ENCODE measurements around the gene MYO1G. TPM values are rescaled to one million over a fixed set of nuclear protein-coding genes. Genes with fewer than 3 reads are reported as not detected.
A peak's percentile ranks its signal among the peaks of the same experiment; 100 is the strongest.

Gene MYO1G
- total RNA-seq, 1 donor from 2014 or later, result 8.7 TPM

DNA sequence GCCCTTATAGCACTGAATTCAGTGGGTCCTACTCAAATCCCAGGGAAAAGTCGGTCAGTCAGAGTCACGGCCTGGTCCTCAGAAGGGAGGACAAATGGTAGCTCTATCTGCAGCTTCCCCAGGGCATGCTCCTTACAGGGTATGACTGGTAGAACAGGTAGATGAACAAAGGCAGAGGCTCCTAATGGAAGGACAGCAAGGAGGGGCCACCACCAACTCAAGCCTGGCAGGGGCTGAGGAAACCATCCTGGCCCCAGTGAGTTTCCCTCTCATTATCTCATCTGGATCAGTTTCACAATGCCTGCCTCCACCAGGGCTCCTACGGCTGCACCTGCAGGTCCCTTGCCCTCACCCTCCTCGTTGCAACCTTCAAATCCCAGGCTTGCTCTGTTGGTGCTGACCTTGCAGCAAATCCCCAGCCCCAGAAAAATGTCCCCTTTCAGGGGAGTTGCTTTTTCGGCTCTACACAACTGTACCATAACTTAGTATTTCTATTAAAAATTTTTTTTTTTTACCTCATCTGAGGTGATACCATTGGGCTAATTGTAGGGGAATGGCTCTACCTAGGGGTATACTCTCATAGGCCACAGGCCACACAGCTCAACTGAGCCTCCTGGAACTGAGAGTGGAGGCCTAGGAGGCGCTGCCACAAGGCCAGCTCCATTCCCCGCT is 2.4 kb upstream of the MYO1G start:
- DNase-seq (ENCODE audit: low spot score), result no peak

DNA sequence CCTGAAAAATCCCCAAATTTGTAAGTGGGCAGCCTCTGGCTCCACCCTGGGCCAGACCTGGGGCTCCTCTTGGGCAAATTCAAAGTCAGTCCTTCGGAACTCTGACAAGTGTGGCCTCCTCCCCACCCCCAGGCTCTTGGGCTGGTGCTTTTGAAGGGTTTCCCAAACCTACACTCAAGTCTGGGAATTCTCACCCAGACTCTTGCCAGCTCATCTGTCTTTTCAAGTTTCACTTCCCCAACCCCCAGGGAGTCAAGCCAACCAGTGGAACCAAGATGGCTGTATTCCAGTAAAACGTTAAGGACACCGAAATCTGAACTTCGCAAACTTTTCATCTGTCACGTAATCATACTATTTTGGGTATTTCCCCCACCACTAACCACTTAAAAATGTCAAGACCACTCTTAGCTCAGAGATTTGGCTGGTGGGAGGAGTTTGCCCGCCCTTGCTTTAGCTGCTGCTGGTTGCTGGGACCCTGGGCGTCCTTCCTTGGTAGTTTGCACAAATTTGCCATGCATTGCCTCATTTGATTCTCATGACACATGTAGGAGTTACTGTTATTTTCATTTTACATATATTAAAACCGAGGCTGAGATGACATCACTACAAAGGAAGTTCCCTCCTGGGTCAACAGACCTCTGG is 1.7 kb upstream of the MYO1G start:
- DNase-seq (ENCODE audit: low spot score), result peak; percentile 86

DNA sequence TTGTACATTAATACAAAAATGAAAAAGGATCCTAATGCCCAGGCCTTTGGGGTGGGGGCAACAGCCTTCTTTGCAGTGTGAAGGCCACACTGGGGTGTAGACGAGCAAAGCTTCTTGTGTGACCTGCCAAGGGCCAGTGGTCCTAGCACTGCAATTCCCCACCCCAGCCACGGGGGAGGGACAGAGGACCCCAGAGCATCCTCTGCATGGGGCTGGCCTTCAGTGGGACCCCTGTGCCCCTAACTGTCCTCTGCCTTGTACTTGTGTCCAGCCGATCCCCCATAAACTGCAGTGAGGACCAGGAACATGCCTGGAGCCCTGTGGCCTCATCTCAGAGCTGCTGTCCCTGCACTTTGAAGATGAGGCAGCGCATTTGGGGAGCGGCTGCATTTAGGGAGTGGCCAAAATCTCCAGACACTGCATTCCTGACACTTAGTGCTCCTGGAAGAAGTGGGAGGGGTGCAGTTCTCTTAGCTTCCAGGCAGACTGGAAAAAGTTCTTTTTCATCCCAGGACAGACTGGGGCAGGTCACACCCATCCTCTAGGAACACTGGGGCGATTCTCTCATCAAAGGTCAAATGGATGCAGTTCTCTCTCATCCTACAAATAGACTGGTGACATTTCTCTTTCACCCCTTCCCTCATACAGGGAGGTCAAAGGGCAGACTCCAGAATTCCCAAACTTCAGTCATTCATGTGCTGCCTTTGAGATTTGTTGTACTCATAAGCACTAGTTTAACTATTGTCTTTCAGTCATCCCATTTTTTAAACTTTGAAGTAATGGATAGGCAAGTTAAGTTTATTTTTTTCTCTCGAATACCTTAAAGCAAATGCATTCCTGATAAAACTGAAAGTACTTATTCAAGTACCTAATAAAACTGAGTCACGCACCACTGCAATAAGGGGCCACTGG is 922 bp upstream of the MYO1G start:
- DNase-seq (ENCODE audit: low spot score), result no peak

DNA sequence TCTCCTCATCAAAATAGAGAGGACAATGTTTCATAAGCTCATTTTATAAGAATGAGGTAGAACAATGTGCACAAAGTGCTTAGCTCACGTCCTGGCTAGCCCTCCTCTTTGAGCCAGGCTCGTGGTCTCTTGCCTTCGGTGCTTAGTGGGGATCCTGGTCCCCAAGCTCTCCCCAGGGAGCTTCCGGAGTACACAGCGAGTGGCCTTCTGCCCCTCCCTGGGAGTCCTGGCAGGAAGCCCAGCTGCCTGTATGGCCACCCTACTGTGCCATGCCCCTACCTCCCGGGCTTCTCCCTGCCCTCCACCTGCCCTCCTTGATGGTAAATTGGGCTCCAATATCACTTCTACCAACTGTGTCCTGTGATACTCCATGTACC is 868 bp downstream of the MYO1G start:
- no peak for DNase-seq (ENCODE audit: low spot score)

DNA sequence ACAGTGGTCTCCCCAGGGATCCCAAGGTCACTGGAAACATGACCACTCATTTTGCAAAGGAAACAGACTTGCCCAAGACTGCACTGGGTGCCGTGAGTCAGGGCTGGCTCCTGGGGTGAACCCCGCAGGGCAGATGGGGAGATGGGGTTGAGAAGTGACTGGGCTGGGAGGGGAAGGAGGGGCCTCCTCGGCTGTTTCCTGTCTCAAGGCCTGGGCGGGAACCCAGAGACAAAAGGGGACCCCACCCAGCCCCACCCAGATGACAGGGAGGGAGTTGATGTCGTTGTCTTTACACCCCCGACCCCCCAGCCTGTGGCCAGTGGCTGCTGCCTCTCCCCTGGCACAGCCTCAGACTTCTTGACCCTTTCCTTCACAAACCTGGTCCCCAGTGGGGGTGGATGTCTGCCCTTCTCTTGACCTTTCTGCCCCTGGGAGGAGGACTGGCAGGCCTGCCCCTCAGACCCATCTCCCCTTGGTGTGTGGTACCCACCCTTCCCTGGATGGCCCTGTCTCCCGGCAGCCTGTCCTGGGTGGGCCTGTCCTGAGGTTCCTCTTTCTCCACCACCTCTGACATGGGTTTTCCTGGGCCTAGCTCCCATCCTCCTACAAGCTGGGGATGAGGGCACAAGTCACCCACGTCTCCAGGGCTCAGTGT is 1.4 kb downstream of the MYO1G start:
- no peak for DNase-seq (ENCODE audit: low spot score)

DNA sequence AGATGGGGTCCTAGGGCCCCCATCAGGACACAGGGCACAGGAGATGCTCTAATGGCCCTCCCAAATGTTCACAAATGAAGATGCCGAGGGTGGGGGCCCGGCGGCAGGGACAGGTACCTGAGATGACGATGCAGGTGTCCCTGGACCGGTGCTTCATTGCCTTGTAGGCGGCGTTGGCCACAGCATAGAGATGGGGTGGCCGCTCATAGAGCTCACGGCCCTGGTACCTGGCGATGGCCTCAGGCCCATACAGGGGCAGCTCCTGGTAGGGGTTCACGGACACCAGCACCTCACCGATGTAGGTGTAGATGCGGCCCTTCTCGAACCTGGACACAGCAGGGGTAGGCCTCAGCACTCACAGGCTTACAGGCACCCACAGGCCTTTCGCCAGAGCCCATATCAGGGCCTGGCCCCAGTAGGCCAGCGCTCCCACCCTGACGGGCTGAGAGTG is 2.0 kb downstream of the MYO1G start:
- DNase-seq (ENCODE audit: low spot score), result no peak

DNA sequence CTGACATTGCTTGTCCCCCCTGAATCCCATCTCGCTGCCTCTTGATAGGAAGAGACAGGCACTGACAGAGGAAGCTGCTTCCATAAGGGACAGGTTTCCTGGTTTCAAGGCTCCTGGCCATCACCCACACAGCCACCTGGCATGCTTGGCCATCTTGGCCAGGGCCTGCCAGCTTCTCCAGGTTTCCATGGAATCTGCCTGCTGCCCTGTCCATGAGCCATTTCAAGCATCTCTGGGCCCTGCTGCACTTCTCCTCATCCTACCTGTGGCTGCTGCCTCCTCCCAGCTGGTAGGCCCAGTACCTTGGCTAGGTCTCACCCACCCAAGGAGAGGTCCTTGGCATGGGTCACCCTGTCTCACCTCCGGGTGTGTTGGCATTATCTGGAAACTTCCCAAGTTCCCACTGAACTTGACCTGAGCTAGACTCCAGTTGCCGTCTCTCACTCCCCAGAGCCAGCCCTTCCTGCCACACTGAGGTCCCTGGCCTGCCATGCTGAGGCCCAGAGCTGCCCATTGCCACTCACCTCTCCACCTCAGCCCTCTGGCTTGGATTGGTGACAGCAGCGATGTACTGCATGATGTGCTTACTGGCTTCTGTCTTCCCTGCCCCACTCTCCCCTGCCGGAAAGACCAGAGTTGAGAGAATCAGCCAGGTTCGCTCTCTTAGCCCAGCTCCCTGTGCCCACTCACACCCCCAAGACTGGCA is 2.6 kb downstream of the MYO1G start:
- no peak for DNase-seq (ENCODE audit: low spot score)

DNA sequence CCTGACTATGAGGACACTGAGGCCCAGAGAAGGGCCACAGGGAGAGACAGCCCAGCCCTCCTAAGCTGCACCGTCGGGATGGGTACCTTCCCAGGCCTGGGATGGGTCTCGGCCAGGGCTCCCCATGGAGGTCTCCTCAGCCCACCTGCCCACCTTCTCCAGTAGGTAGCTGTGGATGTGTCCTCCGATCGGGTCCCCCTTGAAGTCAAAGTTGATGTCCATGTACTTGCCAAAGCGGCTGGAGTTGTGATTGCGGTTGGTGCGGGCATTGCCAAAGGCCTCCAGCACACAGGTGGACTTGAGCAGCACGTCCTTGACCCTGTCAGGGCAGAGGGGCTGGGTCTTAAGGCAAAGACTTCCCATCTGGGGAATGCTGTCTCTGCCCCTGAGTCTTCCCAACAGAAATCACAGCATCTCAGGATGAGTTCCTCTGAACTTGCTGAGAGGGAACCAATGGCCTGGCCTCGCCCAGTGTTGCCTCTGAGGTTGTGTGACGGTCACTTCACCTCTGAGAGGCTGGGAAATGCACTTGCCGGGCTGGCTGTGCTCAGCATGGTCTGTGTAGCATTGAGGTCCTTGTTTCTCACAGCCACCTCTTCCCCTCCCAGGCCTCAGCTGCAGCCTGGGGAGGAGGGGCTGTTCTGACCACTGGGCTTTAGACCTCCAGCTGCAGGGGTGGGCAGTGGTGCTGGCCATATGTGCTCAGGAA is 3.3 kb downstream of the MYO1G start:
- DNase-seq (ENCODE audit: low spot score), result no peak

DNA sequence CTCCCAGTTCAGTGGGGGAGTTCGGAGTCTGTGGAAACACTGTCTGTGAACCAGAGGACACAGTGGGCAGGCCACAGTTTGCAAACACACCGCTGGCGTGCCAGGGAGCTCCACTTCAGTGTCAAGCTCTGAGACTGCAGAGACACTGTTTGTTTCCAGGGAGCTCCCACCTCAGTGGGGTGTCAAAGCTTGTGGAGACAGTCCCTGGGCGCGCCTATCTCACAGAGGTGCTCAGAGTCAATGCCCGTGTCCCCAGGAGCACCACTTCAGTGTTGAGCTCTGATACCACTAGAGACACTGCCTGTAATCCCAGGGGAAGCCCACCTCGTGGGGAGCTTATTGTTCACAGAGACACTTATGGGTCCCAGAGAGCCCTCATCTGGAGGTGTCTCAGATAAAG is 4.3 kb downstream of the MYO1G start:
- DNase-seq (ENCODE audit: low spot score), result no peak

DNA sequence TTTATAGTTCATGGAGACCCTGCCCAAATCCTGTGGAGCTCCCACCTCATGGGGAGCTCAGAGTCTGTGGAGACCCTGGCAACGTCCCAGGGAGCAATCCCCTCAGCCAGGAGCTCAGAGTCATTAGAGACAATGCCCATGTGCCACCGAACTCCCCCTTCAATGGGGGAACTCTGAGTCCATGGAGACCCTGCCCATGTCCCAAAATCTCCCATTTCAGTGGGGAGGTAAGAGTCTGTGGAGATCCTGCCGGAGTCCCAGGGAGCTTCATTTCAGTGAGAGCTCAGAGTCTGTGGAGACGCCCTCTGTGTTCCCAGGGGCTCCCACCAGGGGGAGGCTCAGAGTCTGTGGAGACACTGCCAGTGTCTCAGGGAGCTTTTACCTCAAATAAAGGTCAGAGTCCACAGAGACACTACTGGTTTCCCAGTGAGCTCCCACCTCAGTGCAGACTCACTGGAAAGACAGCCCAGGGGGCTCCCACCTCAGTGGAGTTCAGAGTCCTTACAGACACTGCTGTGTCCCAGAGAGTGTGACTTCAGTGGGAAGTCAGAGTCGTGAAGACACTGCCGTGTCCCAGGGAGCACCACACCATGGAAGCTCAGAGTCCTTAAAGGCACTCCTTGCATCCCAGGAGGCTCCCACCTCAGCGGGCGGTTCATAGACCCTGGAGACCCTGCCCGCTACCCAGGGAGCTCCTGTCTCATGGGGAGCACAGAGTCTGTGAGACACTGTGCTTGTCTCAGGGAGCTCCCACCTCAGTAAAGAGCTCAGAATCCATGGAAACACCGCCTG is 5.0 kb downstream of the MYO1G start:
- no peak for DNase-seq (ENCODE audit: low spot score)

DNA sequence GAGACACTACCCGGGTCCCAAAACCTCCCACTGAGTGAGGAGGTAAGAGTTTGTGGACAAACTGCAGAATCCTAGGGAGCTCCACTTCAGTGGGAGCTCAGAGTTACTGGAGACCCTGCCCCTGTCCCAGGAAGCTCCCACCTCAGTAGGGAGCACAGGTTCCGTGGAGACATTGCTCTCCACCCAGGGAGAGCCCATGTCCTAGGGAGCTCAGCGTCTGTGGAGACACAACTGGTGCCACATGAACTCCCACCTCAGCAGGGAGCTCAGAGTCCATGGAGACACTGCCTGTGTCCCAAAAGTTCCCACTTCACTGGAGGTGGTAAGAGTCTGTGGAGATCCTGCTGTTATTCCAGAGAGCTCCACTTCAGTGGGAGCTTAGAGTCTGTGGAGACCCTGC is 6.3 kb downstream of the MYO1G start:
- no peak for DNase-seq (ENCODE audit: low spot score)

DNA sequence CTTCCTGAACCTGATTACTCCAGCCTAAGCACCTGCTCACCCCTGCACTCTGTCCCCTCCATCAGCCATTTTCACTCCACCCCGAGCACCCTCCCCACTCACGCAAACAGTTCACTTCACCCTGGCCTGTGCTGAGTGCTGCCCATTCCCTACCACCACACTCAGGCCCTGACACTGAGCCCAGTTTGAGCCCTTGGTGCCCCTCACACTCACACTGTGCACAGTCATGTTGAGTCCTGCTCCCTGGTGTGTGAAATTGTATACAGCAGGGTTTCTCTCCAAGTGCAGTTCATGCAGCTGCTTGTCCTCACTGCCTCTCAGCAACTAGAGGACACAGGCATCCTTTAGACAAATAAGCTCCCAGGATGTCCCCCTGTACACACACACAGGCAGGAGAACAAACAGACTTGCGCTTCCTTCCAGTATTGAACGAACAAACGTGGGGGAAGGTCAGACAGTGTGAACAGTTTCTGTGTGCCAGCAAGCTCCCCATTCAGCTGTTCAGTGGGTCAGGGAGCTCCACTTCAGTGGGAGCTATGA is 6.8 kb downstream of the MYO1G start:
- DNase-seq (ENCODE audit: low spot score), result no peak

DNA sequence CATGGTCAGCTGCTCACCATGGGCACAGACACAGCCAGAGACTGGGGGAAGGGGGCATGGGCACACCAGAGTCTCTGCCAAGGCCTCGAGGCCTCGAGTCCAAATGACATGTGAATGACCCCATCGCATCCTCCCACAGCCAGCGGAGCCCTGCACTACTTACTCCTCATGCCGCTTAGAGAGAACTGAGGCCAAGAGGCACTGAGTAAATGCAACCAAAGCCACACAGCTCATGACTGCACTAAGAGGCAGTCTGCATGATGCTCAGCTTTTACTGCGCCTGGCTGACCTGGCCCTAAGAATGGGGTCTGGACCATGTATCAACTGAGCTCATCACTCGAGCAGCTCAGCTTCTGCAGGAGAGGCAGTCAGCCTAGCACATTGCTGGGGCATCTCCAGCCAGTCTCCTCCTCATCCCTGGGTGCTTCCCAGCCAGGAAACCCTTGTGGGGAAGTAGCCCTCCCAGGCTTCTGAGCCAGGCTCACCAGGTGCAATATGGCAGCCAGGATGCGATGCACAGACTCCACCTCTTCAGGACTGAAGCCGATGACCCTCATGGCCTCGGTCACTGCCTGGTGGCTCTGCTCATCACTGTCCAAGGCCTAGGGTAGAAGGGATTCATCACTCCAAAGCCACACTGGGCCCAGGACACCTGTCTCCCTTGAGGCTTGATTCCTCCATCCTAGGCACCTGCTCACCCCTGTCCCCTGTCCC is 7.5 kb downstream of the MYO1G start:
- DNase-seq (ENCODE audit: low spot score), result no peak

DNA sequence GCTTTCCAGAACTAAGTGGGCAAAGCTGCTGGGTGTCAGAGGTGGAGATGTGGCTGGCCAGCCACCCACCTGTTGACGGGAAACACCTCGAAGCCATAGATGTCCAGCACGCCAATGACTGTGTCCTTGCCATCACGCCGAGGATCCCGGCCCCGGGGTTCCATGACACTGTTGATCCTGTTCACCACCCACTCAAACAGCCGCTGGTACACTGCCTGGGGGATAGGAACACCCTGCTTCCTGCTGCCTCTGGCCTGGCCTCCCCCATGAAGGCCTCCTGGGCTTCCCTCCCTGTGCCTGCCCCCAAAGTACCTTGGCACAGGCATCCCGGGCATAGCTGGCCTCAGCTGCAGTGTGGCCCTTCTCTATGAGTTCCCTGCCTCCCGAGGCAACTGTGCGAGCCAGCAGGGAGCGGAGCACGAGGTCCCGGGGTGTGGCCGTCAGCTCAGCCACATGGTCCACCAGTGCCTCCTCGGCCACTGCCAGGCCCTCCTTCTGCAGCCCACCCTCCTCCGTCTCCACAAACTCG is 8.2 kb downstream of the MYO1G start:
- no peak for DNase-seq (ENCODE audit: low spot score)

DNA sequence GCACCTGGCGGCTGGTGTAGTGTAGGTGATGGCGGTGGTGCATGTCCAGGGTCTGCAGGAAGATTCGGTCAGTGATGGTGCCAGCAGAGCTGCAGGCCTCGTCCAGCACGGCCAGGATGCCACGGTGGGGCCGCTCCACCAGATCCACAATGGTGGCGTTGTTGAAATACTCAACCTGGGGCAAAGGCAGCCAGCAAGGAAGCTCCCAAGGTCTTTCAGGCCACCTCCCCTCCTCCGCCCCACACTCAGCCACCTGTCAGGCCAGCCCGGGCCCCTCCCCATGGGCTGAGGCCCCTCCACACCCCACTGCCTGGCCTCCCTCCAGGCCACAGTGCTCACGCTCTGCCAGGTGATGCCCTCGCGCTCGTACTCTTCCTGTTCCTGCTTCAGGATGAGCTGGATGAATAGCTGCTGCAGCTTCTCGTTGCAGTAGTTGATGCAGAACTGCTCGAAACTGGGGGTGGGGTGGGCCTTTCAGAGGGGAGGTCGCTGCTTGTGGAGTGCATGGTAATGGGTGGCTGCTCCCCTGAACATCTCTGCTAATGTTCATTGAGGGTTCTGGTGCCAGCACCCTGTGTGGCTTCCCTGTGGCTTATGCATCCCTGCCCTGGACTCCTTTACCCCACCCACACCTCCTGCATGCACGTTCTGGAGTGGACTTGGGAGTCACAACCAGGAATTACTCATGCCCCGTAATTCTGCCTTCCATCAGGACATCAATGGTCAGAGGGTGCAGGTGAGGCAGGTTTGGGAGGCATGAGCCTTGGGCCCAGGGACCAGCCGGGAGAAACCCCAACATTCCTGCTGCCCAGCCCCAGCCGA is 8.9 kb downstream of the MYO1G start:
- DNase-seq (ENCODE audit: low spot score), result no peak

DNA sequence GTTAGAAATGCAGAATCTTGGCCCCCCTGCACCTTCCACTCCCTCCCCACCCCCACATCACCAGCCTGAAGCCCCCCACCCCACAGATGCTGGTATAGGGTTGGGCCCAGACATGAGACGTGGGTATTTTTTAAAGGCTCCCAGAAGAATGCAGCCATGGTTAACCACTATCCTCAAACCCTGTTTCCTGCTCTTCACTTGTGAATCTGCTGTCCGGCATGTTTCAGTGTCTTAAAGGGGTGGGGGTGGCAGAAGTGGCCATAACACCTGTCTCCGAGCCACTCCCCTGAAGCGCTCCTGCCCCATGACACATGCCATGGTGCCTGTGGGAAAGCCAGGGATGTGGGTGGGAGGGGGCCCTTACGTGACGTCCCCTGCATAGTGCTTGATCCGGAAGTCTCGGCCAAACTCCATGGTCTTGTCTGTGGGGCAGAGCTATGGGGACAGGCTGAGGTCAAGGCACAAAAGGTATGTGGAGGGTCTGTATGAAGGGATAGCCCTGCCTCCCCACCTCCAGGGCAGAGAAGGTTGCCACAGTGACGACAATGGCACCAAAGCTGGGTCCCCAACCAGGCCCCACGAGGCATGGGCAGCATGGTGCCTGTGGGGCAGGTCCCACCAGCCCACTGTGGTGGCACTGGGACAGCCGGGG is 9.6 kb downstream of the MYO1G start:
- no peak for DNase-seq (ENCODE audit: low spot score)
